Tibial artery (tissue), 4 donors: Measurements from ENCODE around the gene DCAF10.
"Not testable (repeated sequence)": the region's sequence is repeated elsewhere in the genome, so short reads cannot be mapped to it uniquely, and the experiment has no call there.

Experiments
- DNase-seq, 2 donors: peaks; one replicate each; pipeline ENCODE4 v3.0.0-alpha.2; 2019
- H3K27ac ChIP-seq, 2 donors: fragments of 200-600 bp; sonication (generic) in 1 of 2; 1 replicate in 1 of 2; 2 replicates in 1 of 2; pipeline ENCODE4 v1.5.1; 2018 to 2019; ENCODE audit warnings: mild to moderate bottlenecking in 1 of 2
- H3K27me3 ChIP-seq, 2 donors: fragments of 200-600 bp; sonication (generic) in 1 of 2; one replicate each; pipeline versions ENCODE4 v1.5.1 to v1.6.0; 2016 to 2019
- H3K36me3 ChIP-seq, 3 donors: fragments of 200-600 bp; sonication (generic) in 2 of 3; one replicate each; pipeline ENCODE4 v1.5.1; 2016 to 2019; ENCODE audit warnings: mild to moderate bottlenecking in 2 of 3
- H3K4me1 ChIP-seq, 4 donors: fragments of 200-600 bp; sonication (generic) in 2 of 4; 1 replicate in 3 of 4; 2 replicates in 1 of 4; pipeline ENCODE4 v1.5.1; 2016 to 2019
- H3K4me3 ChIP-seq, 2 donors: fragments of 200-600 bp; sonication (generic) in 1 of 2; 1 replicate in 1 of 2; 2 replicates in 1 of 2; pipeline ENCODE4 v1.5.1; 2018 to 2019; ENCODE audit warnings: mild to moderate bottlenecking in 2 of 2
- H3K9me3 ChIP-seq, 3 donors: fragments of 200-600 bp; sonication (generic) in 1 of 3; one replicate each; pipeline ENCODE4 v1.5.1; 2016 to 2019
- intact Hi-C: fragments of 100-400 bp; cut with DNase I; formaldehyde crosslinking; loops from one replicate; pipeline ENCODE4 v1.15.0; 2023; ENCODE audit warnings: low total_unique reads
- TF ChIP-seq, protein P1 (sequence below), 2 experiments: fragments of 200-600 bp in 1 of 2; fragments of 450-650 bp in 1 of 2; IDR thresholded peaks; one replicate each; pipeline ENCODE4 v1.5.1; 2017 to 2019; ENCODE audit warnings: antibody characterized with exemption in 2 of 2, mild to moderate bottlenecking in 1 of 2, moderate library complexity in 1 of 2

Gene DCAF10

DNA sequence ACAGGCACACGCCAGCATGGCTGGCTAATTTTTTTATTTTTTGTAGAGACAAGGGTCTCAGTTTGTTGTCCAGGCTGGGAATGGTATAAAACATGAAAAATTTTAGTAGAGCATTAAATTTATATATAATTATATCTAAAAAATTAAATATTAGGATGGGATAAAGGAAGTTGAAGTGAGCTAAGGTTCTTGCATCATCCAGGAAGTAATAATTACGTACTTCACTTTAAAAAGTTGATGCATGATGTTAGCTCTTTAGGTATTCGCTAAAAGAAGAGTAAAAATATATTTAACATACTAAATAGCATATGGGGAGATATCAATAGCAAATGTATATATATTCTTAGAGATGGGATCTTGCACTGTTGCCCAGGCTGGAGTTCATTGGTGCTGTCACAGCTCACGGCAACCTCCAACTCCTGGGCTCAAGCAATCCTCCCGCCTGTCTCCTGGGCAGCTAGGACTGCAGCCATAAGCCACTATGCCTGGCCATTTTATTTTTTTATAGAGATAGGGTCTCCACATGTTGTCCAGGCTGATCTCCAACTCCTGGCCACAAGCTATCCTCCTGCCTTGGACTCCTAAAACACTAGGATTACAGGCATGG, 12.3 kb downstream of the DCAF10 start:
- Histone ChIP-seq H3K36me3 (no peaks in the 10 kb centered on the region), H3K27me3 (no peaks in the 10 kb centered on the region), H3K4me3 (no peak overlapping the region), H3K9me3 (no peaks in the 10 kb centered on the region), H3K27ac (no peak overlapping the region), H3K4me1 (no peaks in the 10 kb centered on the region)
- no peak for DNase-seq
- intact Hi-C loops = no loop called here
- TF ChIP-seq, protein P1, sequence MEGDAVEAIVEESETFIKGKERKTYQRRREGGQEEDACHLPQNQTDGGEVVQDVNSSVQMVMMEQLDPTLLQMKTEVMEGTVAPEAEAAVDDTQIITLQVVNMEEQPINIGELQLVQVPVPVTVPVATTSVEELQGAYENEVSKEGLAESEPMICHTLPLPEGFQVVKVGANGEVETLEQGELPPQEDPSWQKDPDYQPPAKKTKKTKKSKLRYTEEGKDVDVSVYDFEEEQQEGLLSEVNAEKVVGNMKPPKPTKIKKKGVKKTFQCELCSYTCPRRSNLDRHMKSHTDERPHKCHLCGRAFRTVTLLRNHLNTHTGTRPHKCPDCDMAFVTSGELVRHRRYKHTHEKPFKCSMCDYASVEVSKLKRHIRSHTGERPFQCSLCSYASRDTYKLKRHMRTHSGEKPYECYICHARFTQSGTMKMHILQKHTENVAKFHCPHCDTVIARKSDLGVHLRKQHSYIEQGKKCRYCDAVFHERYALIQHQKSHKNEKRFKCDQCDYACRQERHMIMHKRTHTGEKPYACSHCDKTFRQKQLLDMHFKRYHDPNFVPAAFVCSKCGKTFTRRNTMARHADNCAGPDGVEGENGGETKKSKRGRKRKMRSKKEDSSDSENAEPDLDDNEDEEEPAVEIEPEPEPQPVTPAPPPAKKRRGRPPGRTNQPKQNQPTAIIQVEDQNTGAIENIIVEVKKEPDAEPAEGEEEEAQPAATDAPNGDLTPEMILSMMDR (IDR thresholded peaks at IDR 0.05) = no peak

DNA sequence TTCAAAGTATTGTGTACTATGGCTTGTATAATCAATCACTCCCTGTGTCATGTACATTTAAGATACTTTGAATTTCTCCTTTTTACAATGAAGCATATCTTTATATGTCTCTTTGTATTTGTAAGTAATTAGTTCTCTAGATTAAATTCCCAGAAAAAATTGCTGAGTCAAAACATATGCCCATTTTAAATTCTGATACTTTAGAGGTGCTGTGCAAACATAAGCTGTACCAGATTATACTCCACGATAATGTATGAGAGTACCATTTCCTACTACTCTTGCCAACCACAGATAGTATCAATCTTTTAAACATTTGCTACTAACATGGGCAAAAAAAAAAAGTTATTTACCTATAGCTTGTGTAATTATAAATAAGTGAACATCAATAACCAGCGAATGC, 18.3 kb downstream of the DCAF10 start:
- intact Hi-C loops = no loop called here

DNA sequence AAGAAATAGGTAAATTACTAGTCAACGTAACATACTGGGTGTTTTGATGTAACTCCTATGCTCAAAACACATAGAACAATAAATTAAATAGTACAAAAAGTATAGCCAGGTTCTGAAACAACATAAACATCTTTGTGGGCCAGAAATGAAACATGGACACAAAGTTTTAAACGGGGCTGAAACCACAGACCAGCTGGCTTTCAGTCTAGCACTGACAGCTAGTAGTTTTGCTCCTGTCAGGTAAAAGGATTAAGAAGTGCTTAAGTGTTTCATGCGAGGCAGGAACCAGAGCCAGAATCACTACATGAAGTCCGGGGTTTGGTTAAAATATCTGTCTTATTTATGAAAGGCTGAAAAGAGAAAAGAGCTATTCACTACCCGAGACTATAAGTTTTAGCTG, 19.5 kb downstream of the DCAF10 start:
- Histone ChIP-seq H3K27me3 (no peaks in the 10 kb centered on the region), H3K27ac (no peak overlapping the region), H3K36me3 (peaks cover 11 to 16% (median 13%) of the 10 kb centered on the region in 3 donors), H3K9me3 (no peaks in the 10 kb centered on the region), H3K4me1 (no peaks in the 10 kb centered on the region), H3K4me3 (no peak overlapping the region)
- TF ChIP-seq, protein P1 (IDR thresholded peaks at IDR 0.05) = no peak
- DNase-seq = no peak
- intact Hi-C loops = no loop called here

More for the DNA sequence above, 18.3 kb downstream of the DCAF10 start:
- no peak for DNase-seq
- TF ChIP-seq, protein P1 (IDR thresholded peaks at IDR 0.05) = no peak
- Histone ChIP-seq H3K27me3 (no peaks in the 10 kb centered on the region), H3K4me3 (no peak overlapping the region), H3K9me3 (no peaks in the 10 kb centered on the region), H3K4me1 (no peaks in the 10 kb centered on the region), H3K27ac (no peak overlapping the region), H3K36me3 (peaks cover 10 to 11% (median 11%) of the 10 kb centered on the region in 3 donors)

DNA sequence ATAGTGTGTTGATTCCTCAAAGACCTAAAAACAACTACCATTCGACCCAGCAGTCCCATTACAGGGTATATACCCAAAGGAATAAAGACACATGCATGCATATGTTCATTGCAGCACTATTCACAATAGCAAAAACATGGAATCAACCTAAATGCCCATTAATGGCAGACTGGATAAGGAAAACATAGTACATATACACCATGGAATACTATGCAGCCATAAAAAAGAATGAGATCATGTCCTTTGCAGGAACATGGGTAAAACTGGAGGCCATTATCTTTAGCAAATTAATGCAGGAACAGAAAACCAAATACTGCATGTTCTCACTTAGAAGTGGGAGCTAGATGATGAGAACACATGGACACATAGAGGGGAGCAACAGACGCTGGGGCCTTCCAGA, 24.6 kb downstream of the DCAF10 start:
- DNase-seq, H3K4me3 ChIP-seq, H3K27me3 ChIP-seq, intact Hi-C loops, H3K9me3 ChIP-seq, H3K27ac ChIP-seq, H3K4me1 ChIP-seq: not testable (repeated sequence)
- peaks cover 17 to 56% (median 31%) of the 10 kb centered on the region in 3 donors for H3K36me3 ChIP-seq

DNA sequence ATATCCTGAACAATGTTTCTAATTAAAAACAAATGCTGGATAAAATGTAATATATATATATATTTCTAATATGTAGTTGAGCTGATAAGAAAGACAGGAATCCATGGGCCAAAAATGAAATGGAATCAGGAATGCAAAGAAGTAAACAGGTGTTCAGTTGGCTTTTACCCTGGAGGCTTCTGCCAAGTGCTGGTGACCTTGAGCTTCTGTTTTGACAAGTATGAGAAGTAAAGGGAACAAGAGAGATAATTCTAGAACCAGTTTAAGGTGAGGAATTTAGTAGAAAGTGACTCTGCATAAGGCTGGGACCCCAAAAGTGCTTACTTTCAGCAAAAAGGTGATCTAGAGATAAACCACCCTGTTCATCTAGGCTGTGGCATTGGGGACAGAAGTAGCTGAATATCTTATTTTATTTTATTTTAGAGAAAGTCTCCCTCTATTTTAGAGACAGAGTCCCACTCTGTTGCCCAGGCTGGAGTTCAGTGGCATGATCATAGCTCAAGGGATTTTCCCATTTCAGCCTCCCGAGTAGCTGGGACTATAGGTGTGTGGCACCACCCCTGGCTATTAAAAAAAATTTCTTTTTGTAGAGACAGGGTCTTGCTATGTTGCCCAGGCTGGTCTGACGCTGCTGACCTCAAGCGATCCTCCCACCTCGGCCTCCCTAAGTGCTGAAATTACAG, 27.0 kb downstream of the DCAF10 start:
- peaks cover 6 to 54% (median 27%) of the 10 kb centered on the region in 3 donors for H3K36me3 ChIP-seq
- intact Hi-C loops = no loop called here
- TF ChIP-seq, protein P1 (IDR thresholded peaks at IDR 0.05) = no peak
- H3K4me1 ChIP-seq = no peaks in the 10 kb centered on the region
- no peaks in the 10 kb centered on the region for H3K27me3 ChIP-seq
- no peak overlapping the region for H3K27ac ChIP-seq
- H3K4me3 ChIP-seq = no peak overlapping the region
- H3K9me3 ChIP-seq = no peaks in the 10 kb centered on the region
- no peak for DNase-seq

DNA sequence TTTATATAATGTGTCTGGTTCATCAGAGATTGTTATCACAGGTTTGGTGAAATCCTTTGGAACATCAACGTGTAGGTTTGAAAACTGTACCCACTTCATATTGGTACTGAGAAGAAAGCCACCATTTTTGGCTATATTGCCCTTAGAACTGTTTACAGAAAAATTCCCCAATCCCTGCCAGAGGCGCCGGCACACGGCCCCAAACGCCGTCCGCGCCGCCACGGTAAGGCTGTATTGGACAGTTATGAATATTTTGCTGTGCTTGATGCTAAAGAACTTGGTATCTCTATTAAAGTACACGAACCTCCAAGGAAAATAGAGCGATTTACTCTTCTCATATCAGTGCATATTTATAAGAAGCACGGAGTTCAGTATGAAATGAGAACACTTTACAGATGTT, 35.2 kb downstream of the DCAF10 start:
- Histone ChIP-seq H3K9me3 (no peaks in the 10 kb centered on the region), H3K27me3 (no peaks in the 10 kb centered on the region), H3K4me1 (no peaks in the 10 kb centered on the region), H3K36me3 (peaks cover 0 to 16% (median 0%) of the 10 kb centered on the region in 3 donors), H3K27ac (no peak overlapping the region), H3K4me3 (no peak overlapping the region)
- TF ChIP-seq, protein P1 (IDR thresholded peaks at IDR 0.05) = no peak
- intact Hi-C loops = no loop called here
- no peak for DNase-seq
